Lung microvascular endothelial cell (primary cell): ENCODE data around the gene ASL. TPM values are rescaled to one million over a fixed set of nuclear protein-coding genes. Genes with fewer than 3 reads are reported as not detected.
A peak's percentile ranks its signal among the peaks of the same experiment; 100 is the strongest.
"Not testable (repeated sequence)": the region's sequence is repeated elsewhere in the genome, so short reads cannot be mapped to it uniquely, and the experiment has no call there.

Source experiments
- DNase-seq, 2 donors: peaks; one replicate each; pipeline versions ENCODE4 v3.0.0 to v3.0.0-alpha.2; 2010; ENCODE audit warnings: low read depth in 2 of 2
- total RNA-seq: library from RNA; depleted of rRNA; stranded (reverse); fragments of >200 nt; gene quantifications from 2 replicates; pipeline ENCODE4 v1.2.1, GENCODE V29; 2014

ASL gene
- total RNA-seq, 1 donor from 2014 or later: 54.2 TPM

- no peak for DNase-seq
These were observed 43.7 kb downstream of the ASL start for GRCh38 chr7:66119245-66119850.

GRCh38 chr7:66123175-66123528, 47.5 kb downstream of the ASL start:
- DNase-seq: no peak

GRCh38 chr7:66124569-66124861, 48.9 kb downstream of the ASL start:
- DNase-seq: not testable (repeated sequence)

- peak in 1 of 2 donors; percentile 30 for DNase-seq
These were observed 49.6 kb downstream of the ASL start for GRCh38 chr7:66125052-66125694.

- DNase-seq: peak in 1 of 2 donors; percentile 22
These were observed 50.2 kb downstream of the ASL start for GRCh38 chr7:66125781-66126352.

- not testable (repeated sequence) for DNase-seq
These were observed 51.6 kb downstream of the ASL start for GRCh38 chr7:66127172-66127571.

GRCh38 chr7:66138994-66139752, 63.6 kb downstream of the ASL start:
- DNase-seq: peak in 1 of 2 donors; percentile 48

GRCh38 chr7:66140924-66141323, 65.3 kb downstream of the ASL start:
- DNase-seq: peak; percentile 85 to 88

- no peak for DNase-seq
These were observed 66.7 kb downstream of the ASL start for GRCh38 chr7:66142334-66142733.

- no peak for DNase-seq
These were observed 67.4 kb downstream of the ASL start for GRCh38 chr7:66142996-66143395.

Other genes starting within 250 kb of the ASL start
- 14.8 and 35.5 TPM in 2 replicates for gene VKORC1L1, start 202.7 kb upstream of the ASL start, total RNA-seq
- 27.9 and 67.5 TPM in 2 replicates for gene GUSB, start 93.6 kb upstream of the ASL start, total RNA-seq
- gene CRCP, start 39.0 kb downstream of the ASL start, total RNA-seq: 19.2 and 27.0 TPM in 2 replicates
- 18.3 and 35.5 TPM in 2 replicates for gene TPST1, start 129.5 kb downstream of the ASL start, total RNA-seq